Tibial nerve (tissue), 4 donors: ENCODE measurements around the gene ASZ1. TPM values are rescaled to one million over a fixed set of nuclear protein-coding genes. Genes with fewer than 3 reads are reported as not detected.

ENCODE experiments used
- DNase-seq, 2 donors: peaks; one replicate each; pipeline ENCODE4 v3.0.0-alpha.2; 2019; ENCODE audit warnings: low spot score in 2 of 2
- H3K27ac ChIP-seq, 4 donors: fragments of 200-600 bp; sonication (generic) in 3 of 4; one replicate each; pipeline ENCODE4 v1.5.1; 2017 to 2019; ENCODE audit warnings: mild to moderate bottlenecking in 1 of 4
- H3K27me3 ChIP-seq, 2 donors: fragments of 200-600 bp; sonication (generic) in 1 of 2; one replicate each; pipeline versions ENCODE4 v1.5.1 to v1.6.0; 2017 to 2019
- H3K36me3 ChIP-seq, 3 donors: fragments of 200-600 bp; sonication (generic); one replicate each; pipeline ENCODE4 v1.5.1; 2018 to 2019
- H3K4me1 ChIP-seq, 4 donors: fragments of 200-600 bp; sonication (generic) in 3 of 4; one replicate each; pipeline ENCODE4 v1.5.1; 2017 to 2019
- H3K4me3 ChIP-seq, 4 donors: fragments of 200-600 bp; sonication (generic) in 3 of 4; one replicate each; pipeline ENCODE4 v1.5.1; 2017 to 2019; ENCODE audit warnings: mild to moderate bottlenecking in 1 of 4, moderate library complexity in 1 of 4
- H3K9me3 ChIP-seq, 4 donors: fragments of 200-600 bp; sonication (generic) in 3 of 4; one replicate each; pipeline ENCODE4 v1.5.1; 2017 to 2019
- CTCF ChIP-seq, 5 experiments: fragments of 200-600 bp in 3 of 5; fragments of 450-650 bp in 2 of 5; sonication (generic) in 3 of 5; IDR thresholded peaks; one replicate each; pipeline ENCODE4 v1.5.1; 2016 to 2019; ENCODE audit warnings: antibody characterized with exemption in 5 of 5, mild to moderate bottlenecking in 3 of 5, moderate library complexity in 2 of 5
- EP300 ChIP-seq, 2 donors: sonication (generic); formaldehyde crosslinking; IDR thresholded peaks; one replicate each; pipeline ENCODE4 v1.6.1; 2017; ENCODE audit warnings: antibody characterized with exemption in 2 of 2, mild to moderate bottlenecking in 1 of 2
- POLR2A ChIP-seq, 2 donors: fragments of 450-650 bp; IDR thresholded peaks; one replicate each; pipeline ENCODE4 v1.6.1; 2017; ENCODE audit warnings: antibody characterized with exemption in 2 of 2, mild to moderate bottlenecking in 2 of 2, moderate library complexity in 2 of 2
- WGBS, 2 donors: methylation state at CpG; one replicate each; pipeline ENCODE4 v1.1.5; 2018; 5-methylcytosine and 5-hydroxymethylcytosine counted together
- total RNA-seq, 4 donors: library from RNA; depleted of rRNA; stranded (reverse); fragments of >200 nt; gene quantifications; one replicate each; pipeline ENCODE4 v1.1.0, GENCODE V29; 2016

ASZ1 gene
- total RNA-seq, 4 donors from 2014 or later, result not detected

- no peak for DNase-seq
- H3K27me3 ChIP-seq, result no peaks in the 10 kb centered on the region
- H3K27ac ChIP-seq, result no peak overlapping the region
- no peak overlapping the region for H3K4me3 ChIP-seq
- no peaks in the 10 kb centered on the region for H3K9me3 ChIP-seq
- no peaks in the 10 kb centered on the region for H3K4me1 ChIP-seq
- TF ChIP-seq POLR2A (IDR thresholded peaks at IDR 0.05), result no peak
- no peak for TF ChIP-seq EP300 (IDR thresholded peaks at IDR 0.05)
- TF ChIP-seq CTCF (IDR thresholded peaks at IDR 0.05), result no peak
- no peaks in the 10 kb centered on the region for H3K36me3 ChIP-seq
Observed at GRCh38 chr7:117364339-117365080, 62.8 kb downstream of the ASZ1 start.

GRCh38 chr7:117362294-117362888 is 64.9 kb downstream of the ASZ1 start:
- H3K4me3 ChIP-seq, result no peak overlapping the region
- no peaks in the 10 kb centered on the region for H3K36me3 ChIP-seq
- TF ChIP-seq CTCF (IDR thresholded peaks at IDR 0.05) (no peak), POLR2A (IDR thresholded peaks at IDR 0.05) (no peak), EP300 (IDR thresholded peaks at IDR 0.05) (no peak)
- no peak overlapping the region for H3K27ac ChIP-seq
- no peak for DNase-seq
- H3K27me3 ChIP-seq, result no peaks in the 10 kb centered on the region
- no peaks in the 10 kb centered on the region for H3K4me1 ChIP-seq
- H3K9me3 ChIP-seq, result no peaks in the 10 kb centered on the region

GRCh38 chr7:117350027-117350426 is 77.3 kb downstream of the ASZ1 start:
- Histone ChIP-seq H3K27ac (no peak overlapping the region), H3K36me3 (no peaks in the 10 kb centered on the region), H3K4me1 (no peaks in the 10 kb centered on the region), H3K27me3 (no peaks in the 10 kb centered on the region), H3K4me3 (no peak overlapping the region), H3K9me3 (no peaks in the 10 kb centered on the region)
- 45 to 52% methylated on average over 1 of the region's 1 CpG for WGBS, 2 donors
- no peak for DNase-seq
- TF ChIP-seq EP300 (IDR thresholded peaks at IDR 0.05) (no peak), CTCF (IDR thresholded peaks at IDR 0.05) (no peak), POLR2A (IDR thresholded peaks at IDR 0.05) (no peak)

GRCh38 chr7:117349570-117349969 is 77.7 kb downstream of the ASZ1 start:
- H3K4me3 ChIP-seq, result no peak overlapping the region

More at GRCh38 chr7:117349570-117349969, 77.7 kb downstream of the ASZ1 start:
- DNase-seq, result no peak
- no peaks in the 10 kb centered on the region for H3K9me3 ChIP-seq
- H3K4me1 ChIP-seq, result no peaks in the 10 kb centered on the region
- no peak for TF ChIP-seq EP300 (IDR thresholded peaks at IDR 0.05)
- no peak for TF ChIP-seq CTCF (IDR thresholded peaks at IDR 0.05)
- TF ChIP-seq POLR2A (IDR thresholded peaks at IDR 0.05), result no peak
- 58 to 91% methylated on average over 2 of the region's 2 CpGs for WGBS, 2 donors
- H3K36me3 ChIP-seq, result no peaks in the 10 kb centered on the region
- H3K27ac ChIP-seq, result no peak overlapping the region
- no peaks in the 10 kb centered on the region for H3K27me3 ChIP-seq
